Activated CD4-positive, alpha-beta T cell treated with anti-CD3 and anti-CD28 coated beads, Interleukin-2, amount 10 ng/mL, durations not matched to agents 24 days and 14 days (primary cell): ENCODE results near the gene TRIM16. TPM values are rescaled to one million over a fixed set of nuclear protein-coding genes. Genes with fewer than 3 reads are reported as not detected.
"Not testable (repeated sequence)": the region's sequence is repeated elsewhere in the genome, so short reads cannot be mapped to it uniquely, and the experiment has no call there.

Source experiments
- DNase-seq: peaks from one replicate; pipeline ENCODE4 v3.0.0; 2022
- H3K27ac Mint-ChIP-seq: one replicate; pipeline ENCODE4 v1.8.0; 2022; ENCODE audit warnings: mild to moderate bottlenecking, mixed read lengths
- H3K27me3 Mint-ChIP-seq: one replicate; pipeline ENCODE4 v1.8.0; 2022; ENCODE audit warnings: mixed read lengths
- H3K36me3 Mint-ChIP-seq: one replicate; pipeline ENCODE4 v1.8.0; 2022; ENCODE audit warnings: low read depth, mild to moderate bottlenecking, mixed read lengths
- H3K4me1 Mint-ChIP-seq: one replicate; pipeline ENCODE4 v1.8.0; 2021; ENCODE audit warnings: mixed read lengths
- H3K4me3 Mint-ChIP-seq: one replicate; pipeline ENCODE4 v1.8.0; 2022; ENCODE audit warnings: mild to moderate bottlenecking, moderate library complexity, mixed read lengths
- H3K9me3 Mint-ChIP-seq: one replicate; pipeline ENCODE4 v1.8.0; 2021; ENCODE audit warnings: mixed read lengths
- intact Hi-C: fragments of 100-400 bp; cut with micrococcal nuclease; formaldehyde crosslinking; loops from one replicate; pipeline ENCODE4 v1.15.1; 2023
- total RNA-seq: library from RNA; stranded (reverse); gene quantifications from 2 replicates; pipeline ENCODE4 v1.2.3, GENCODE V29; 2022

The TRIM16 gene
- total RNA-seq, 1 donor from 2014 or later = 15.2 TPM

DNA sequence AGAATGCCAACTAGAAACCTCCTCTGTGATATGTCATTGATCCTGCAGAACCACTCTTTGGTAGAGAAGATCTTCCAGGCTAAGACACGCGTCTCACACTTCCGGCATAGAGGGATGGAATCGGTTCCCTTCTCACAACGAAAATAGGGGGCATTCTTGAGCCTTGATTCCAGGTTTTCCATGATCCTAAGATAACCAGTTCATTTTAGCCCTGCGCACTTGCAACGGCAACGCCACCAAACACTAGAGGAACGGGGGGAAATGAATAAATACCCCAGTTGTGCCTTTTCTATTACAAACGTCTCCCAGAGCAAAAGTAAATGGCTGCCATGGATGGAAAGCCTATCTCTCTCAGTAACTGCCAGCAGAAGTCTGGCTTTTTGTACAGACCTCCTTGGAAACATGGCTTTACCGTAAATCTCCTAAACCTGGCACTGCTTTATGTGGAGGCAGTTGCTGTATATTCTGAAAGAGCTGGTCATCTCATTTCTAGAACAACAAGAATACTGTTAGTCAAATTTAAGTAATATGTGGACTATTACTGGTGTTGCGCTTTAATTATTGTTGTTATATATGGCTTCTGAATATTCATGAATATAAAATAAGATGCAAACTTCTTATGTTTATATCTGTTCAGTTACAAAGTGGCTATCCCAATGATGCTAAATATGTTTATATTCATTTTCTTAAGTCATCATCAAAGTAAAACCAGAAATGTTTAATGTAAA lies 64.6 kb downstream of the TRIM16 start, which contains the start of gene FBXW10B:
Gene FBXW10B (minus strand): TSS at position 374 of the 728 bp plus-strand sequence. CDS start 192 bp downstream, at position 182.
- H3K4me3 Mint-ChIP-seq, H3K36me3 Mint-ChIP-seq, H3K27ac Mint-ChIP-seq, H3K9me3 Mint-ChIP-seq, H3K4me1 Mint-ChIP-seq, DNase-seq, intact Hi-C loops, H3K27me3 Mint-ChIP-seq: not testable (repeated sequence)

DNA sequence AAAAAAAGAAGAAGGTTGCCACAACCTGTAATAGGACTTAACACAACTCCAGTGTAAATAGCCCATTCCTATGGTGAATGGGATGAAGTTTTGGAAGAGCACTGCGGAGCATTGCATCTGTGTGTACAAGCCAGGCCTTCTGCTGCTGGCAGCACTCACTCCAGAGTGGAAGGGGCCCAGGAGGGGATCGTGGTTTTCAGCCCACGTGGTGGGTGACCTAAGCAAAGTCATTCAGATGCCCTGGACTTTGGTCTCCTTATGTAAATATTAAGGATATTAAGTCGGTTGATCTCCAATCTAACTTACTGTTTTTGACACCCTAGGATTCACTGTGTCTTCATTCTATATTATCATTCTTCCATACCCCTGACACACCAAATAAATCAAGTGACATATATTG lies 67.3 kb downstream of the TRIM16 start:
- H3K27ac Mint-ChIP-seq, H3K4me3 Mint-ChIP-seq, H3K9me3 Mint-ChIP-seq, DNase-seq, intact Hi-C loops, H3K4me1 Mint-ChIP-seq, H3K27me3 Mint-ChIP-seq, H3K36me3 Mint-ChIP-seq: not testable (repeated sequence)

DNA sequence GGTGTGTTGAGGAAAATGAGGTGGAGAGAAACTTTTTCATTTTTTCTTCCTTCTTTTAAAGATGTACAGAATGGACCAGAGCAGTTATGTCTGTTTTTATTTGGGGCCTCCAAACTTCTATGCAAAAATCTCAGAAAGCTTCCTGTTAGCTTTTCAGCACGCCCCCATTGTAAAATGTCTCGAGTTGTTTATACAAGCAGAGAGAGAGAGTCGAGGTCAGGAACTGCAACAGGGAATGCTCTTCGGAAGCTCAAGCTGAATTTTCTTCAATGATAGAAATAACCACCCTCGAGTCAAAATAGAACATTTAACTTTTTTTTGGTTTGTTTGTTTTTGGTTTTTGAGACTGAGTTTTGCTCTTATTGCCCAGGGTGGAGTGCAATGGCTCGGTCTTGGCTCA lies 68.3 kb downstream of the TRIM16 start:
- H3K4me1 Mint-ChIP-seq, DNase-seq, H3K27me3 Mint-ChIP-seq, H3K36me3 Mint-ChIP-seq, H3K27ac Mint-ChIP-seq, H3K9me3 Mint-ChIP-seq, H3K4me3 Mint-ChIP-seq, intact Hi-C loops: not testable (repeated sequence)

DNA sequence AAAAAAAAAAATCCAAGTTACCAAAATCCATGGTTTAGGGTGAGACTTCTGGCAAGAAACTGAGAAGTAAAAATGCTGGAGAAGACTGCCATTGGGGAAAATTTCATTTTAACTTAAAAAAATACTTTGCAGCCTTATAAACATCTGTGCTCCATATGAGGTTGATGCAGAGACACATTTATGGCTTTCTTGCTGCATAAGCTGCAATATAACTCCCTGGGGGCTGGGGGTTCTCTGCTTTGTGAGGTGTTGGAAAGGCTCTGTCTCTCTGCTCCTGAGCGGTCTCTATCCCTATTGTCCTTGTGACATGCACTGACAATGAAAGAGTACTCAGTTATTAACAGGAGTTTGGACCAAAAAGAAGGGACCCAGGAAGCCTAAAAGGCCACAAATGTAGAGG lies 71.0 kb downstream of the TRIM16 start:
- H3K9me3 Mint-ChIP-seq, intact Hi-C loops, H3K36me3 Mint-ChIP-seq, H3K27ac Mint-ChIP-seq, DNase-seq, H3K4me3 Mint-ChIP-seq, H3K27me3 Mint-ChIP-seq, H3K4me1 Mint-ChIP-seq: not testable (repeated sequence)

DNA sequence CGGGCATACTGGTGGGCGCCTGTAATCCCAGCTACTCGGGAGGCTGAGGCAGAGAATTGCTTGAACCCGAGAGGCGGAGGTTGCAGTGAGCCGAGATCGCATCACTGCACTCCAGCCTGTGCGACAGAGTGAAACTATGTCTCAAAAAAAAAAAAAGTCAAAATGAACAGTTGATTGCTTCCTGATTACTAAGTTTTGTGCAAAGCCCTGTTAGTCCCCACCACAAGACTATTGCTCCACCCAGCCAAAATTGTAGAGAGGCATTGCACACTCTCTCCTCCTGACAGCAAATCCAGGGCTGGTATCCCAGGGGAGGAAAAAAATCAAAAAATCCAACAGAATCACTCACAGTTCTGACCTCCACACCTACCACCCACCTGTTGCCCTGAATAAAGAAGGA lies 91.2 kb downstream of the TRIM16 start:
- not testable (repeated sequence) for H3K9me3 Mint-ChIP-seq

DNA sequence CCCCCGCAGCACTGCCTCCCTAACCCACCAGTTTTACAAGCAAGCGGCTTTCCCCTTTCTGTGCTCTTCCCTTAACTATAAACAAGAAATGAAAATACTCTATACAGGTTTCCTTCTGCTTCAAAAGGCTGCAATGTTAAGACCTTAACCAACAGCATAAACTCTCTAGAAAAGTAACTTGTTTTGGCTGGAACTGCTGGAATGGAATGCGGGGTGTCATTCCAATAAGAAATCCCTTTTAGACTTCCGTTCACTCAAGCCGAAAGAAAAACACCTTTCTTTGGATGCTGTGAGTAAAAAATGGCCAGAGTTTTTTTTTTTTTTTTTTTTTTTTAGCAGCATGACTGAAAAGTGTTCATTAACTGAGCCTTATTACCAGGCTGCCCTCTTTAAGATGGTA lies 92.1 kb downstream of the TRIM16 start:
- not testable (repeated sequence) for H3K9me3 Mint-ChIP-seq, H3K36me3 Mint-ChIP-seq, H3K27me3 Mint-ChIP-seq

More for the DNA sequence above, 91.2 kb downstream of the TRIM16 start:
- intact Hi-C loops, H3K4me3 Mint-ChIP-seq, H3K27ac Mint-ChIP-seq, DNase-seq, H3K27me3 Mint-ChIP-seq, H3K36me3 Mint-ChIP-seq: not testable (repeated sequence)
- peaks cover 24% of the 10 kb centered on the region for H3K4me1 Mint-ChIP-seq

DNA sequence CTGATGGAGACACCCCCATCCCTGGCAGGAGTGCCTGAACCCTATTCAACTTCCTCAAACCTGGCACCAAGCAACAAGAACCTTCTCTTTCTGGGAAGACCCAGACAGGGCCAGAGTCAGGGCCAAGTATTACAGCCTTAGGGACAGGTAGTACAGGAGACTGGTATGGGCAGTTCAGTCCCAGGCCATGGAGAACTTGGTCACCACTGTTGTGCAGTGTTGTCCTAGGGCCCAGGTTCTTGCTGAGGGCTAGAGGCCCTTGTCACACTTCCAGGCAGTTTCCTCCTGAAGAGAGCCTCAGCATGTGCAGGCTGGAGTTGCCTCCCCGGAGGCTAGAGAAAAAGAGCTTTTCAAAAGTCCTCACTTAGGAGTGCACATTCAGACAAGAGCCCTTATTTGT lies 93.3 kb downstream of the TRIM16 start:
- H3K4me1 Mint-ChIP-seq = peaks cover 26% of the 10 kb centered on the region
- DNase-seq, H3K36me3 Mint-ChIP-seq, H3K9me3 Mint-ChIP-seq, intact Hi-C loops, H3K27ac Mint-ChIP-seq, H3K27me3 Mint-ChIP-seq, H3K4me3 Mint-ChIP-seq: not testable (repeated sequence)

More for the DNA sequence above, 92.1 kb downstream of the TRIM16 start:
- H3K27ac Mint-ChIP-seq, DNase-seq, H3K4me3 Mint-ChIP-seq, intact Hi-C loops: not testable (repeated sequence)
- H3K4me1 Mint-ChIP-seq = peaks cover 26% of the 10 kb centered on the region

DNA sequence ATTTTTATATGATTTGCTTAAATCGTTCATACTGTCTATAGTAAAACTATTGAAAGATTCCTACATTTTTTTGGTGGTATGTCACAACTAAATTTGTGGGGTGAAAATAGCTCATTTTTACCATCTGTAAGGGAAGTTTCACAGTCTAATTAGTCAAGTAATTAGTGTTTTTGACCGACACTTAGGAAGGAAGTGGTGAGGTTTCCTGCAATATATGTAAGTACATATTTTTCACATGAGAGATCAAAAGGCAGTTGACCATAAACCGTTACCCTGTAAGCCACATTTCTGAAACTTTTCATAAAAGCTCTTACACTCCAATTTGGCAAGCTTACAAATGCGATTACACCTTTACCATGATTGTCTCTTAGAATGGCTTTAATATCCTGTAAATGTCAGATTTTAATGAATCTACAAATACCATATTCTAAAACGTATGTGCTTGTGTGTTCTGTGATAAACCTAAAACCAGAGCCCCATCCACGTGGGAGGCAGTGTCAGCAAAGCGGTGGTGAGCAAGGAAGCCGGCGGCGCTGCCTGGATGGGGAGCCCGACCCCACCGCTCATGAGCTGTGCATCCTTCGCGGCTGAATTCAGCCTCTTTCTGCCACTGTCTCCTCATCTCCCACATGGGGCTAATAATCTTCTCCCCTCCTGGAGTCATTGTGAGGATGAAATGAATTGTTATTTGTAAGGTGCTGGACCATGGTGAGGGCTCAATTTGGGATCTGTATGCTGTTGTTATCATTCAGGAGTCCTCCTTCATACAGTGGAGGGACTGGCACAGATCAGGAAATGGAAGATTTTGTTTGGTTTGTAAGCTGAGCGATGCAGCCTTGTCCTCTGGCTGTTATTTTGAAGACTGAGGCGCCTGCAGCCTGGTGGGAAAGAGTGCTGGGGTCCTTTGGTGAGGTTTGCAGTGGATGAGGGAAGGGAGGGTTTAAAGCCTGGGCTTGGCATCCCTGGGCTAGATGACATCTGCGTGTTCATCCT lies 94.3 kb downstream of the TRIM16 start:
- H3K27ac Mint-ChIP-seq = peak overlapping the region; percentile 39
- H3K9me3 Mint-ChIP-seq, H3K27me3 Mint-ChIP-seq, H3K36me3 Mint-ChIP-seq, intact Hi-C loops: not testable (repeated sequence)
- H3K4me3 Mint-ChIP-seq = peak overlapping the region; percentile 74
- peaks cover 26% of the 10 kb centered on the region for H3K4me1 Mint-ChIP-seq
- DNase-seq = peak; percentile 75

DNA sequence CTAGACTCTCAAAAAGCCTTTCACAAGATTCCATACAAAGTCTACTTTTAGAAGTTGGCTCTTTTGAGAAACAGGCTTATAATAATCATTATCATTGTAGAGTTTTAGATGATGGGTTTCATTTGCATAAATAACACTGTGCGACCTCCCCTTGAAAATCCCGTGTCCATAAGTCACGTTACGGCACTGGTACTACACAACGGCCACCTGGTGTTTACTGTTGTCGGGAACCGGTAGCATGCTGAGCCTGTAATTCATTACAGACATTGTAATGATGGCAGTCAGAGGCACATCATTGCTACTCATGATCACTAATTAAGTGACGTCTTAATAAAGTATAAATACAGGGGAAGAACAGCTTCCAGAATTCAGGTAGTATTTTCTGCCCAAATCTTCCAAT lies 96.1 kb downstream of the TRIM16 start:
- H3K27me3 Mint-ChIP-seq, intact Hi-C loops, H3K4me3 Mint-ChIP-seq, H3K36me3 Mint-ChIP-seq, H3K27ac Mint-ChIP-seq, DNase-seq, H3K9me3 Mint-ChIP-seq: not testable (repeated sequence)
- peaks cover 26% of the 10 kb centered on the region for H3K4me1 Mint-ChIP-seq

DNA sequence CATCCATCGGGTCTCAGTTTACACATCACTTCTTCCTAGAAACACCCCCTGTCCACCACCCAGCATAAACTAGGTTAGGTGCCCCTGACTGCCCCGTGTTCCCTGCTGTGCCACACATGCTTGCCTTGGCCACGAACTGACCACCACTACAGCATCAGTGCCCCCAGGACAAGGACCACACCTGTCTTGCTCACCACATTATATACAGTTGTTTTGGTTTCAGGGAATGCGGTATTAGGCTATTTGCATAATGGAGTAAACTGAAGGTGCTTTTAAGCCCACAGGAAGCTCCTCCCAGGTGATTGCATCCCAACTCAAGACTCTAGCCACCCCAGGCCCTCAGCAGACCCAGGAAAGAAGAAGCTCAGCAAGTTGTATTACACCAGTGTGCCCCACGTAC lies 100.8 kb downstream of the TRIM16 start:
- H3K4me3 Mint-ChIP-seq, H3K36me3 Mint-ChIP-seq, intact Hi-C loops, DNase-seq, H3K4me1 Mint-ChIP-seq, H3K27me3 Mint-ChIP-seq, H3K27ac Mint-ChIP-seq: not testable (repeated sequence)
- peaks cover 12% of the 10 kb centered on the region for H3K9me3 Mint-ChIP-seq

DNA sequence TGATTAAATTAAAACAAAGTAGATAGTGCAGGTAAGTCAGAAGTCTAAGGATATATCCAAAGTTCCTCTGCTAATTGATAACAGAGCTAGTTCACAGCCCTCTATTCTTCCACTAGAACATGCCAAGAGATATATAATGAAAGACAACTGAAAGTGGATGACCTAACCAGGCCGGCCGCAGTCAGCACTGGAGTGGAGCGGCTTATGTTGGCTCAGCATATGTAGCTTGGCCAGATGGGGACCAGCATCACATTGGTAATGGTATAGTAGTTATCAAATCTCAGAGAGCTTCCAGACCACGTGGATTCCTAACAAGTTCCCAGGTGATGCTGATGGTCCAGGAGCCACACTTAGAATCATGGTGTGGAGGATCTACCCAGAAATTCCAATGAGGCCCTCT lies 102.6 kb downstream of the TRIM16 start:
- intact Hi-C loops, H3K27ac Mint-ChIP-seq, H3K9me3 Mint-ChIP-seq, H3K4me3 Mint-ChIP-seq, H3K27me3 Mint-ChIP-seq, H3K36me3 Mint-ChIP-seq, H3K4me1 Mint-ChIP-seq, DNase-seq: not testable (repeated sequence)

Other genes starting within 250 kb of the TRIM16 start
- 0.79 and 3.3 TPM in 2 replicates for gene CDRT4, start 216.7 kb downstream of the TRIM16 start, total RNA-seq
- 8.2 TPM in 2 replicates for gene TVP23C, start 120.8 kb downstream of the TRIM16 start, total RNA-seq
- 0.35 and 0.36 TPM in 2 replicates for gene FBXW10B, start 64.6 kb downstream of the TRIM16 start, total RNA-seq
- 24.5 and 25.6 TPM in 2 replicates for gene ZNF286A, start 15.4 kb upstream of the TRIM16 start, total RNA-seq
- gene TBC1D26, start 48.0 kb upstream of the TRIM16 start, total RNA-seq = not detected in 2 replicates